ENCODE results near the gene SCLY.

The SCLY gene

DNA sequence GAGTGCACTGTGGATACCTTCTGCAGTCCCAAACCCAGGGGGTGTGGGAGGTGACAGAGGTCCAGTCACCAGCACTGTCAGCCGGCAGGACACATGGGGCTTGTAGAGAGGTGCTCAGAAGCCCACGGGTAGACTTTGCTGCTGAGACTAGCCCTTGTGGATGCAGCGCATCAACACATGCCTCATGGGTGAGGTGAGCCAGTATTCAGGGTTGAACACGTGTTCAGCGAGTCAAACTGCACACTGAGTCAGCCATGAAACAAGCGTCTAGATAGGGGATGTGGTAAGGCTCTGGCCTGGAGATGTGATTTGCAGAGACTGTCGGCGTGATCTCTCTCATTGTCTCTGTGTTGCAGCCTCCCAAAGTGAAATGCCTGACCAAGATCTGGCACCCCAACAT, 35.8 kb upstream of the SCLY start (continued):
- TF ChIP-seq ZBTB1 (tag by site-specific recombination; IDR thresholded peaks at IDR 0.05) (no peak), ZNF175 (tag by site-specific recombination; IDR thresholded peaks at IDR 0.05) (no peak), ZNF433 (tag by site-specific recombination; IDR thresholded peaks at IDR 0.05; ENCODE audit: low read depth) (no peak), OVOL3 (tag by site-specific recombination; IDR thresholded peaks at IDR 0.05) (no peak), REST (tag by site-specific recombination; IDR thresholded peaks at IDR 0.05) (no peak), ZNF341 (tag by site-specific recombination; IDR thresholded peaks at IDR 0.05; ENCODE audit: low read depth) (no peak), ZNF830 (tag by site-specific recombination; IDR thresholded peaks at IDR 0.05; ENCODE audit: low read depth) (no peak), ATF2 (tag by site-specific recombination; IDR thresholded peaks at IDR 0.05; ENCODE audit: low read depth) (no peak), ZNF404 (tag by site-specific recombination; IDR thresholded peaks at IDR 0.05) (no peak), ZNF768 (tag by site-specific recombination; IDR thresholded peaks at IDR 0.05) (no peak)
- TF ChIP-seq, protein P1, sequence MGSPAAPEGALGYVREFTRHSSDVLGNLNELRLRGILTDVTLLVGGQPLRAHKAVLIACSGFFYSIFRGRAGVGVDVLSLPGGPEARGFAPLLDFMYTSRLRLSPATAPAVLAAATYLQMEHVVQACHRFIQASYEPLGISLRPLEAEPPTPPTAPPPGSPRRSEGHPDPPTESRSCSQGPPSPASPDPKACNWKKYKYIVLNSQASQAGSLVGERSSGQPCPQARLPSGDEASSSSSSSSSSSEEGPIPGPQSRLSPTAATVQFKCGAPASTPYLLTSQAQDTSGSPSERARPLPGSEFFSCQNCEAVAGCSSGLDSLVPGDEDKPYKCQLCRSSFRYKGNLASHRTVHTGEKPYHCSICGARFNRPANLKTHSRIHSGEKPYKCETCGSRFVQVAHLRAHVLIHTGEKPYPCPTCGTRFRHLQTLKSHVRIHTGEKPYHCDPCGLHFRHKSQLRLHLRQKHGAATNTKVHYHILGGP (tag by site-specific recombination; IDR thresholded peaks at IDR 0.05): no peak
- TF ChIP-seq, protein P2, sequence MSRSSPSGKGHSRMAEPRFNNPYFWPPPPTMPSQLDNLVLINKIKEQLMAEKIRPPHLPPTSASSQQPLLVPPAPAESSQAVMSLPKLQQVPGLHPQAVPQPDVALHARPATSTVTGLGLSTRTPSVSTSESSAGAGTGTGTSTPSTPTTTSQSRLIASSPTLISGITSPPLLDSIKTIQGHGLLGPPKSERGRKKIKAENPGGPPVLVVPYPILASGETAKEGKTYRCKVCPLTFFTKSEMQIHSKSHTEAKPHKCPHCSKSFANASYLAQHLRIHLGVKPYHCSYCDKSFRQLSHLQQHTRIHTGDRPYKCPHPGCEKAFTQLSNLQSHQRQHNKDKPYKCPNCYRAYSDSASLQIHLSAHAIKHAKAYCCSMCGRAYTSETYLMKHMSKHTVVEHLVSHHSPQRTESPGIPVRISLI (tag by site-specific recombination; IDR thresholded peaks at IDR 0.05): no peak

GRCh38 chr2:238025741-238026360, 35.0 kb upstream of the SCLY start:
- H3K36me3 ChIP-seq (ENCODE audit: control insufficient read depth in 2 of 2, insufficient read depth in 1 of 2, low read length in 2 of 2): peaks cover 0 to 41% of the 10 kb centered on the region in 2 experiments; a peak in 1 of 3 replicates
- no peak overlapping the region for H3K27ac ChIP-seq (ENCODE audit: extremely low read depth, low read depth, low read length)
- no peaks in the 10 kb centered on the region for H3K4me1 ChIP-seq (ENCODE audit: control insufficient read depth, insufficient read depth, low read length)
- no peak overlapping the region for H3K4me3 ChIP-seq (ENCODE audit: low read depth, low read length)
- ChIA-PET CTCF (no interaction called here), POLR2A (no interaction called here)
- H3K9me3 ChIP-seq (ENCODE audit: control insufficient read depth, insufficient read depth, low read depth, low read length): no peaks in the 10 kb centered on the region
- TF ChIP-seq ZBTB11 (tag by site-specific recombination; conservative IDR thresholded peaks at IDR 0.05; ENCODE audit: low read depth): no peak
